B cell (primary cell): ENCODE results near the gene ALDH9A1. TPM values are rescaled to one million over a fixed set of nuclear protein-coding genes. Genes with fewer than 3 reads are reported as not detected.

ENCODE experiments used
- ATAC-seq: fragments of 200-7000 bp; cut with Tn5 transposase; one replicate; pipeline ENCODE4 v1.10.0; 2021; ENCODE audit warnings: low read depth, mild to moderate bottlenecking, moderate number of reproducible peaks, moderate library complexity
- CTCF ChIA-PET: fragments of 350-600 bp; sonication (Branson Sonifier 250); formaldehyde crosslinking; loops from one replicate; lab custom pipeline; 2021; ENCODE audit warnings: antibody characterized with exemption, inconsistent platforms; lab: Charles Lee
- POLR2A ChIA-PET: fragments of 350-600 bp; sonication (Branson Sonifier 250); formaldehyde crosslinking; loops from one replicate; lab custom pipeline; 2021; ENCODE audit warnings: antibody characterized with exemption; lab: Charles Lee
- DNase-seq: peaks from one replicate; pipeline ENCODE4 v3.0.0; 2013
- H2AFZ ChIP-seq: 2 replicates; pipeline ENCODE4 v1.6.1; 2012; ENCODE audit warnings: mild to moderate bottlenecking, low read depth, low read length; ENCODE audit not compliant: insufficient read depth, poor library complexity, severe bottlenecking
- H3K27ac ChIP-seq, 2 donors: 1 replicate in 1 of 2; 2 replicates in 1 of 2; pipeline ENCODE4 v1.5.1; 2012 to 2013; ENCODE audit warnings: low read length in 2 of 2, mild to moderate bottlenecking in 2 of 2, moderate library complexity in 1 of 2
- H3K27me3 ChIP-seq, 4 experiments: fragments of 200-600 bp in 1 of 4; sonication (generic) in 1 of 4; replicated peaks in 1 of 4; 1 replicate in 2 of 4; 2 replicates in 2 of 4; pipeline versions ENCODE4 v1.6.1 to v1.7.0; 2013 to 2016; ENCODE audit warnings: low read length in 3 of 4, mild to moderate bottlenecking in 2 of 4, mixed read lengths in 1 of 4, moderate library complexity in 1 of 4; ENCODE audit not compliant: insufficient read depth in 4 of 4, control insufficient read depth in 3 of 4; ENCODE audit errors: control extremely low read depth in 1 of 4
- H3K36me3 ChIP-seq, 2 experiments: replicated peaks in 1 of 2; 1 replicate in 1 of 2; 2 replicates in 1 of 2; pipeline versions ENCODE4 v1.6.1 to v1.7.1; 2013; ENCODE audit warnings: low read length in 1 of 2; ENCODE audit not compliant: insufficient read depth in 2 of 2, control insufficient read depth in 1 of 2; ENCODE audit errors: control extremely low read depth in 1 of 2, extremely low read depth in 1 of 2
- H3K4me1 ChIP-seq, 2 donors: fragments of 200-600 bp in 1 of 2; sonication (generic) in 1 of 2; 1 replicate in 1 of 2; 2 replicates in 1 of 2; pipeline versions ENCODE4 v1.5.1 to v1.6.1; 2013 to 2017; ENCODE audit warnings: low read length in 2 of 2; ENCODE audit not compliant: control insufficient read depth in 2 of 2, insufficient read depth in 2 of 2
- H3K4me2 ChIP-seq: replicated peaks from 2 replicates; pipeline ENCODE3; 2012; ENCODE audit warnings: mild to moderate bottlenecking, low read depth, low read length; ENCODE audit not compliant: poor library complexity, severe bottlenecking
- H3K4me3 ChIP-seq, 5 experiments: fragments of 200-600 bp in 1 of 5; sonication (generic) in 1 of 5; 1 replicate in 3 of 5; 2 replicates in 2 of 5; pipeline versions ENCODE4 v1.5.1 to v1.7.0; 2011 to 2016; ENCODE audit warnings: low read length in 4 of 5, mild to moderate bottlenecking in 4 of 5, low read depth in 2 of 5, control low read depth in 1 of 5, moderate library complexity in 1 of 5; ENCODE audit not compliant: insufficient read depth in 1 of 5; ENCODE audit errors: control extremely low read depth in 1 of 5, extremely low read depth in 1 of 5
- H3K79me2 ChIP-seq: fragments of 200-600 bp; sonication (generic); one replicate; pipeline ENCODE4 v1.6.0; 2016; ENCODE audit warnings: low read length; ENCODE audit not compliant: control insufficient read depth, insufficient read depth
- H3K9ac ChIP-seq: fragments of 200-600 bp; sonication (generic); 2 replicates; pipeline ENCODE4 v1.6.1; 2017; ENCODE audit warnings: mild to moderate bottlenecking, low read length, moderate library complexity
- H3K9me3 ChIP-seq, 3 donors: one replicate each; pipeline versions ENCODE4 v1.6.1 to v1.7.1; 2013; ENCODE audit warnings: low read length in 2 of 3; ENCODE audit not compliant: control insufficient read depth in 2 of 3, insufficient read depth in 1 of 3; ENCODE audit errors: control extremely low read depth in 1 of 3
- H4K20me1 ChIP-seq: 2 replicates; pipeline ENCODE4 v1.6.0; 2012; ENCODE audit warnings: mild to moderate bottlenecking, low read length; ENCODE audit not compliant: insufficient read depth, control insufficient read depth, poor library complexity, severe bottlenecking
- H3K27ac Mint-ChIP-seq: one replicate; pipeline ENCODE4 v1.8.0; 2021; ENCODE audit warnings: mixed read lengths
- H3K27me3 Mint-ChIP-seq: one replicate; pipeline ENCODE4 v1.8.0; 2021; ENCODE audit warnings: mixed read lengths
- H3K4me1 Mint-ChIP-seq: one replicate; pipeline ENCODE4 v1.8.0; 2021; ENCODE audit warnings: mixed read lengths
- H3K4me3 Mint-ChIP-seq: one replicate; pipeline ENCODE4 v1.8.0; 2021; ENCODE audit warnings: mixed read lengths
- H3K9me3 Mint-ChIP-seq: one replicate; pipeline ENCODE4 v1.8.0; 2022; ENCODE audit warnings: mixed read lengths; ENCODE audit not compliant: insufficient read depth
- EZH2 ChIP-seq: IDR thresholded peaks from 2 replicates; pipeline ENCODE4 v1.6.1; 2012; ENCODE audit warnings: borderline replicate concordance, low read depth, mild to moderate bottlenecking, moderate library complexity, low read length; ENCODE audit not compliant: insufficient read depth, poor library complexity, severe bottlenecking
- WGBS: methylation state at CpG from one replicate; pipeline ENCODE4 v1.1.5; 2013; ENCODE audit warnings: missing lambda C conversion rate; ENCODE audit not compliant: insufficient coverage; 5-methylcytosine and 5-hydroxymethylcytosine counted together
- intact Hi-C: fragments of 100-400 bp; cut with micrococcal nuclease; formaldehyde crosslinking; loops from one replicate; pipeline ENCODE4 v1.10.0; 2022
- polyA plus RNA-seq: library from polyadenylated mRNA; depleted of rRNA; stranded (reverse); fragments of >200 nt; gene quantifications from 2 replicates; pipeline ENCODE4 v1.2.3, GENCODE V29; 2012
- total RNA-seq, 2 donors: library from RNA; stranded (reverse); fragments of 120-200 nt in 1 of 2; gene quantifications; 1 replicate in 1 of 2; 2 replicates in 1 of 2; pipeline versions ENCODE4 v1.2.3 to v1.2.4, GENCODE V29; 2013 to 2022
- TF ChIP-seq, protein P1 (sequence below): fragments of 200-600 bp; IDR thresholded peaks from one replicate; pipeline ENCODE4 v1.8.0; 2022; ENCODE audit warnings: antibody characterized with exemption, mild to moderate bottlenecking

Gene ALDH9A1
- total and polyA plus RNA-seq, 2 donors (not counting 1 experiment from before 2014, with no cell fraction given), result 23.5 to 37.5 TPM

GRCh38 chr1:165616987-165617546 is 81.3 kb downstream of the ALDH9A1 start:
- Histone ChIP-seq H3K27ac (no peak overlapping the region), H3K9ac (no peak overlapping the region), H3K4me1 (no peaks in the 10 kb centered on the region), H3K36me3 (no peaks in the 10 kb centered on the region), H3K4me2 (no peak overlapping the region), H3K79me2 (no peaks in the 10 kb centered on the region), H4K20me1 (no peaks in the 10 kb centered on the region), H3K4me3 (no peak overlapping the region), H3K27me3 (peaks cover 0 to 18% (median 5%) of the 10 kb centered on the region in 4 experiments), H2AFZ (no peak overlapping the region), H3K9me3 (peaks cover 0 to 4% (median 1%) of the 10 kb centered on the region in 3 donors)
- no peak for ATAC-seq
- ChIA-PET CTCF (no interaction called here), POLR2A (no interaction called here)
- no peak for DNase-seq
- Mint-ChIP-seq H3K4me1 (peaks cover 2% of the 10 kb centered on the region), H3K27ac (no peak overlapping the region), H3K4me3 (no peak overlapping the region), H3K9me3 (peaks cover 4% of the 10 kb centered on the region), H3K27me3 (peaks cover 47% of the 10 kb centered on the region)
- intact Hi-C loops, result no loop called here
- WGBS, result 91% methylated on average over 6 of the region's 8 CpGs
- TF ChIP-seq, protein P1, sequence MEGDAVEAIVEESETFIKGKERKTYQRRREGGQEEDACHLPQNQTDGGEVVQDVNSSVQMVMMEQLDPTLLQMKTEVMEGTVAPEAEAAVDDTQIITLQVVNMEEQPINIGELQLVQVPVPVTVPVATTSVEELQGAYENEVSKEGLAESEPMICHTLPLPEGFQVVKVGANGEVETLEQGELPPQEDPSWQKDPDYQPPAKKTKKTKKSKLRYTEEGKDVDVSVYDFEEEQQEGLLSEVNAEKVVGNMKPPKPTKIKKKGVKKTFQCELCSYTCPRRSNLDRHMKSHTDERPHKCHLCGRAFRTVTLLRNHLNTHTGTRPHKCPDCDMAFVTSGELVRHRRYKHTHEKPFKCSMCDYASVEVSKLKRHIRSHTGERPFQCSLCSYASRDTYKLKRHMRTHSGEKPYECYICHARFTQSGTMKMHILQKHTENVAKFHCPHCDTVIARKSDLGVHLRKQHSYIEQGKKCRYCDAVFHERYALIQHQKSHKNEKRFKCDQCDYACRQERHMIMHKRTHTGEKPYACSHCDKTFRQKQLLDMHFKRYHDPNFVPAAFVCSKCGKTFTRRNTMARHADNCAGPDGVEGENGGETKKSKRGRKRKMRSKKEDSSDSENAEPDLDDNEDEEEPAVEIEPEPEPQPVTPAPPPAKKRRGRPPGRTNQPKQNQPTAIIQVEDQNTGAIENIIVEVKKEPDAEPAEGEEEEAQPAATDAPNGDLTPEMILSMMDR, result no peak
- no peak for TF ChIP-seq EZH2

- Histone ChIP-seq H4K20me1 (no peaks in the 10 kb centered on the region), H3K27ac (no peak overlapping the region), H3K36me3 (no peaks in the 10 kb centered on the region), H3K9me3 (peaks cover 0 to 4% (median 1%) of the 10 kb centered on the region in 3 donors), H3K9ac (no peak overlapping the region), H3K4me3 (no peak overlapping the region), H3K79me2 (no peaks in the 10 kb centered on the region), H2AFZ (no peak overlapping the region), H3K27me3 (peaks cover 0 to 18% (median 5%) of the 10 kb centered on the region in 4 experiments), H3K4me2 (no peak overlapping the region), H3K4me1 (no peaks in the 10 kb centered on the region)
- CTCF ChIA-PET, result no interaction called here
- Mint-ChIP-seq H3K4me1 (peaks cover 2% of the 10 kb centered on the region), H3K4me3 (no peak overlapping the region), H3K27me3 (peaks cover 49% of the 10 kb centered on the region), H3K27ac (no peak overlapping the region), H3K9me3 (peaks cover 4% of the 10 kb centered on the region)
- 88% methylated on average over 1 of the region's 1 CpG for WGBS
- POLR2A ChIA-PET, result no interaction called here
- no peak for TF ChIP-seq EZH2
- TF ChIP-seq, protein P1, result no peak
- intact Hi-C loops, result no loop called here
- DNase-seq (no peak), ATAC-seq (no peak)
These were observed 82.2 kb downstream of the ALDH9A1 start for GRCh38 chr1:165616054-165616612.

Other genes with a start within 250 kb of the ALDH9A1 start
- not detected in 2 replicates for gene LRRC52, start 154.6 kb downstream of the ALDH9A1 start, total RNA-seq
- gene LRRC52, start 154.6 kb downstream of the ALDH9A1 start, polyA plus RNA-seq, result not detected in 2 replicates
- gene MGST3, start 67.3 kb downstream of the ALDH9A1 start, total RNA-seq, result 41.7 and 46.0 TPM in 2 replicates
- 21.1 and 35.6 TPM in 2 replicates for gene MGST3, start 67.3 kb downstream of the ALDH9A1 start, polyA plus RNA-seq
- 34.8 and 39.5 TPM in 2 replicates for gene TMCO1, start 70.3 kb upstream of the ALDH9A1 start, total RNA-seq
- 16.1 and 16.4 TPM in 2 replicates for gene TMCO1, start 70.3 kb upstream of the ALDH9A1 start, polyA plus RNA-seq
- 11.5 and 12.6 TPM in 2 replicates for gene UCK2, start 129.1 kb upstream of the ALDH9A1 start, total RNA-seq
- gene UCK2, start 129.1 kb upstream of the ALDH9A1 start, polyA plus RNA-seq, result 8.5 and 8.9 TPM in 2 replicates